Measurements from ENCODE around the gene ZCCHC24.

The ZCCHC24 gene

GRCh38 chr10:79435271-79436065 is 10.0 kb downstream of the ZCCHC24 start:
- no peak for TF ChIP-seq ZNF274 (IDR thresholded peaks at IDR 0.05; ENCODE audit: low read depth, low read length)
- H3K4me3 ChIP-seq (ENCODE audit: low read length) = no peak overlapping the region

- H3K4me3 ChIP-seq (ENCODE audit: low read length) = no peak overlapping the region
- TF ChIP-seq ZNF274 (IDR thresholded peaks at IDR 0.05; ENCODE audit: low read depth, low read length) = no peak
These were observed 10.6 kb downstream of the ZCCHC24 start for GRCh38 chr10:79434821-79435251.

GRCh38 chr10:79434223-79434687 is 11.2 kb downstream of the ZCCHC24 start:
- TF ChIP-seq ZNF274 (IDR thresholded peaks at IDR 0.05; ENCODE audit: low read depth, low read length) = no peak
- H3K4me3 ChIP-seq (ENCODE audit: low read length) = no peak overlapping the region

- no peak for TF ChIP-seq ZNF274 (IDR thresholded peaks at IDR 0.05; ENCODE audit: low read depth, low read length)
- H3K4me3 ChIP-seq (ENCODE audit: low read length) = no peak overlapping the region
These were observed 11.9 kb downstream of the ZCCHC24 start for GRCh38 chr10:79433324-79434222.

- TF ChIP-seq ZNF274 (IDR thresholded peaks at IDR 0.05; ENCODE audit: low read depth, low read length) = no peak
- no peak overlapping the region for H3K4me3 ChIP-seq (ENCODE audit: low read length)
These were observed 13.3 kb downstream of the ZCCHC24 start for GRCh38 chr10:79431891-79432831.

GRCh38 chr10:79431428-79431827 is 14.0 kb downstream of the ZCCHC24 start:
- no peak for TF ChIP-seq ZNF274 (IDR thresholded peaks at IDR 0.05; ENCODE audit: low read depth, low read length)
- H3K4me3 ChIP-seq (ENCODE audit: low read length) = no peak overlapping the region

- no peak for TF ChIP-seq ZNF274 (IDR thresholded peaks at IDR 0.05; ENCODE audit: low read depth, low read length)
- no peak overlapping the region for H3K4me3 ChIP-seq (ENCODE audit: low read length)
These were observed 14.5 kb downstream of the ZCCHC24 start for GRCh38 chr10:79430936-79431335.

- H3K4me3 ChIP-seq (ENCODE audit: low read length) = no peak overlapping the region
- TF ChIP-seq ZNF274 (IDR thresholded peaks at IDR 0.05; ENCODE audit: low read depth, low read length) = no peak
These were observed 15.0 kb downstream of the ZCCHC24 start for GRCh38 chr10:79430325-79430905.

GRCh38 chr10:79429751-79430150 is 15.7 kb downstream of the ZCCHC24 start:
- H3K4me3 ChIP-seq (ENCODE audit: low read length) = no peak overlapping the region
- no peak for TF ChIP-seq ZNF274 (IDR thresholded peaks at IDR 0.05; ENCODE audit: low read depth, low read length)

GRCh38 chr10:79427965-79428364 is 17.5 kb downstream of the ZCCHC24 start:
- no peak overlapping the region for H3K4me3 ChIP-seq (ENCODE audit: low read length)
- no peak for TF ChIP-seq ZNF274 (IDR thresholded peaks at IDR 0.05; ENCODE audit: low read depth, low read length)

GRCh38 chr10:79425074-79425532 is 20.3 kb downstream of the ZCCHC24 start:
- TF ChIP-seq ZNF274 (IDR thresholded peaks at IDR 0.05; ENCODE audit: low read depth, low read length) = no peak
- no peak overlapping the region for H3K4me3 ChIP-seq (ENCODE audit: low read length)

- TF ChIP-seq ZNF274 (IDR thresholded peaks at IDR 0.05; ENCODE audit: low read depth, low read length) = no peak
These were observed 21.0 kb downstream of the ZCCHC24 start for GRCh38 chr10:79424221-79425073.

More at GRCh38 chr10:79424221-79425073, 21.0 kb downstream of the ZCCHC24 start:
- H3K4me3 ChIP-seq (ENCODE audit: low read length) = no peak overlapping the region
